Hematopoietic multipotent progenitor cell treated with erythropoietin and hydrocortisone succinate and interleukin-3 and kit ligand, for 4 days (in vitro differentiated cells): ENCODE measurements around the gene SREBF1.
A peak's percentile ranks its signal among the peaks of the same experiment; 100 is the strongest.

ENCODE experiments used
- DNase-seq: peaks from one replicate; pipeline ENCODE4 v3.0.0-alpha.2; 2015

The SREBF1 gene

DNA sequence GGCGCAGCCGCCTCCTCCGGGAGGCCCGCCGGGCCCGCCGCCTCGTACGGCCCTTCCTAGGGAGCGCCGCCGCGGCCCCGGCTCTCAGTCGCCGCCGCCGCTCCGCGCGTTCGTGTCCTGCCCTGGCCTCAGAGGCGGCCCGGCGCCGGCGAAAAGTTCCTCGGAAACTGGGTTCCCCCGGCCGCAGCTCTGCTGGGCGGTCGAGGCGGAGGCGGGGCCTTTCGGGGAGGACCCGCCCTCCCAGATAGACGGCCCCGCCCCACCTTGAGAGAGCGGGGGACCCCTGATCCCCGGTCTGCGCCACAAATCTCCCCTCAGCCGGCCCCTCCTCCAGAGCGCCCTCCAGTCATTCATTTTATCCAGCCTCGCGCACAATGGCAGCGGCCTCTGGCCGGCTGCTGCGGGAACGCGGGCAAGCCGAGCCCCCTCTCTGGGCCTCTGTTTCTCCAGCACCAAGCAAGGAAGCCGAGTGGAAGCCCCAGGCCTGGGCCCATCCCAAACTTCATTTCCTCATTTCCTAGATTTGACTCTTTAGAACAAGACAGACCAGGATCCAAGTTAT lies at the start of gene SREBF1:
Gene SREBF1 (minus strand): TSS at position 169 of the 562 bp plus-strand sequence. CDS start 169 bp downstream, outside the sequence.
- peak; percentile 79 for DNase-seq

DNA sequence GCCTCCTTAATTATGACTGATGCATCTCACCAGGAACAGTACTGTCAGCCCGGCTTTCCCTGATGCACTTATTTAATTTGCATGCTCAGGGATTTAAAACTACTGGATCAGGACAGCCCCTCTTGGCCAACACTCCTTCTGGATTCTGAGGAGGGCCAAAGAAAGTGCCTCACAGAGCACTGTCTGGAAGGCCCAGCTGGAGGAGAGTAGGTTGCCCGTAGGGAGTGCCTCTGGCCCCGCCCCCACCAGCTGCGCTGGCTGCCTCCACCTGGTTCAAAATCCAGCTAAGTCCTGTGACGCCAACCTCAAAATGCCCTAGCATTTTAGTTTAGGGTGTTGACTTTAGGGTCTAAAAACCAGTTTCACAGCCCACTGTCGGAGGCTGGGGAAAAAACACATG lies 49.4 kb upstream of the SREBF1 start:
- no peak for DNase-seq

DNA sequence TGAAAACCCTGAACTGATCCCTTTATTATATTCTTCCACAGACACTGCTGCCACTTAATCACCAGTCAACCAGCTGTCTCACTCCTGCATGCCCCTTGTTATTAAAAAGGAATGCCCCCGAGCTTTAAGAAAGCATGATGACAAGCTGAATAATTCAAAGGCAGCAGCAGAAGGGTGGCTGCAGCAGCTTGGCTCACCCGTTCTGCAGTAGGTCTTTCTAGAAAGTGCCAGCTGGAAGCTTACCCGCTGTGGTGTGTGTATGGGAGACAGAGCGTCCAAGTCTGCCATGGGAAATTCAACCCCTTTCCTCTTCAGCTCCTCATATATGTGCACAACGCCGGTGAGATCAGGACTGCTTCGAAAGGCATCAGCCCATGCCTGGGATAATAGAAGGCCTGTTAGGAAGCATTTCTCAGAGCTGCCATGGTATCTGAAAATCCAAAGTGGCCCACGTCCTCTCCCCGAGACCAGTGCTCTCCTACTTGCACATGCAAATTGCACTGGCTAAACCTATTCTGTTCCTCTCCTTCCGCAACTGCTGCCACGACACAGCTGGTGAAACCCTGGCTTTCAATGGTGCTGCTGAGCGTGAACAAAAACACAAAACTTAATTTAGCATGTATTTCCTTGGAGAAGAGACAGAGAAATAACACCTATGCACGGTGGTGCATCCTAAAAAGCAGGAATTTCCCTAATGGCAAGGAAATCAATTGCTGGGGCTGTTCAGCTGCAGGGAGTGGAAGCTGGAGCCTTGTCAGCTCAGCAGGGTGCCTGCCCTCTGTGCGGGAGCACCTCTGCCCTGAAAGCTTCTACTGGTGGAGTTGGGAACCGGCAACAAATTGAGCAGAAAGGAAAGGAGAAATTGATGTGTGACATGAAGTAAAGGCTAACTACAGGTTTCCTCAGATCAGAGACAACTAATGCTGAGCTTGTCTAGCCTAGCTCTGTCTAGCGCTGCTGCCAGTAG lies 47.9 kb upstream of the SREBF1 start:
- DNase-seq = no peak

DNA sequence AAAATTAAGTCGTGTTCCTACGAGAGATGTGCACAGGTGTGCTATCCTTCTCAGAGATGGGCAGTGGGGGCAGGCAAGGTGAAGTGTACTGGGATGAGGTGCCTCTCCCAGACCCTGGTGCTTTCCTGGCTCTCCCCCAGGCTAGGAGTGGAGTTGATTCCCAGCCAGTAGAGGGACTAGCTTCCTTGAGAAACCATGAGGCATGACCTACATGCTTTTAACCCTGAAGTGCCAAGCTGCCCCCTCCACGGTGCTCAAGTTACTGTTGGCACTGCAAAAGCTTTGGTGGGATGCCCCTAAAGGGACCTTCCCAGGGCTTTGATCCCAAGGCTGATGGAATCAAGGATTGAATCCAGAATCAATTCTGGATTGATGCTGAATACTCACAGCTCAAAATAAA lies 47.0 kb upstream of the SREBF1 start:
- no peak for DNase-seq

DNA sequence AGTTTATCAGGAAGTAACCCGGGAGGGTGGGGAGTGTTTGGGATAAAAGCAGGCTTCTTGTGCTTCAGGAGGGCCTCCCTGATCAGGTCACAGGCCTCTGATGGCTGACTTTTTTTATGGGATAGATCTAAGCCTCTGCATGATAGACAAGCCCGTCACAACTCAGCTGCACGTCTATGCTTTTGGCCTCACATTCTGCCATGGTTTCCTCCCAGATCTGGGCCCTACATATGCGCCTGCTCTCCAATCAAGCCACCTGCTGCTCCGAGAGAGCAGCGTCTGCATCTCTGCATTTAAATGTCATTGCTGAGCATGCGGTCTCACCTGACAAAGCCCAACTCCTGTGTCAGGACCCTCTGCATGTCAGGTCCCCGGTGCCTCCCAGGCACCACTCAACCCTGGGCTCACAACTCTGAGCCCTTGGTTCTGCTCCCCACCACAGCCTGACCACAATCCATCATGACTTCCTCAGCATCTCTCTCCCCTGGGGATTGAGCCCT lies 45.3 kb upstream of the SREBF1 start:
- no peak for DNase-seq

DNA sequence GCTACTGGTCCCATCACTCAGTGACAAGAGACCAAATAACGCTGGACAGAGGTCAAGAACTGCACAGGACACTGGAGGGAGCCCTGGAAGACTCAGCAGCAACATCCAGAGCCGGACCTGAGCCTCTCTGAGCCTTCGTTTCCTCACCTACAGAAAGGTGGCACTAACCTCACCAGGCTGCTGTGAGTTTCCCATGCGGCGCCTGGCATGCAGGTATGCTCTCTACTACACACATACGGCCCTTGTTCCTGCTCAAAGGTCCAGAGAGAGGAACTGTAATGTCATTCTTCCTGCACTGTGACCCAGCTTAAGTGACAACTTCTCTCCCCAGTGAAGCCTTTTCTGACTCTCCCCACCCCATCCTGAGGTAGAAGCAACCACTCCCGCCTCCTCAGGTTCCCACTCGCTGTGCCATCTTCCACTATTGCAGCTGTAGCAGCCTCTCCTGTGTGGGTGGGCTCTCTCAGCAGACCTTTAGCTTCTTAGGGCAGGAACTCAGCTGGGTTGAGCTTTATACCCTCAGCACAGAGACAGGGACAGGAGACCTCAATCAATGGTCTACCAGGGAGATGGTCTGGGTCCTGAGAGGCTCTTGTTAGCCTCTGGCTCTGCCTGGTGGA lies 43.9 kb upstream of the SREBF1 start:
- no peak for DNase-seq

DNA sequence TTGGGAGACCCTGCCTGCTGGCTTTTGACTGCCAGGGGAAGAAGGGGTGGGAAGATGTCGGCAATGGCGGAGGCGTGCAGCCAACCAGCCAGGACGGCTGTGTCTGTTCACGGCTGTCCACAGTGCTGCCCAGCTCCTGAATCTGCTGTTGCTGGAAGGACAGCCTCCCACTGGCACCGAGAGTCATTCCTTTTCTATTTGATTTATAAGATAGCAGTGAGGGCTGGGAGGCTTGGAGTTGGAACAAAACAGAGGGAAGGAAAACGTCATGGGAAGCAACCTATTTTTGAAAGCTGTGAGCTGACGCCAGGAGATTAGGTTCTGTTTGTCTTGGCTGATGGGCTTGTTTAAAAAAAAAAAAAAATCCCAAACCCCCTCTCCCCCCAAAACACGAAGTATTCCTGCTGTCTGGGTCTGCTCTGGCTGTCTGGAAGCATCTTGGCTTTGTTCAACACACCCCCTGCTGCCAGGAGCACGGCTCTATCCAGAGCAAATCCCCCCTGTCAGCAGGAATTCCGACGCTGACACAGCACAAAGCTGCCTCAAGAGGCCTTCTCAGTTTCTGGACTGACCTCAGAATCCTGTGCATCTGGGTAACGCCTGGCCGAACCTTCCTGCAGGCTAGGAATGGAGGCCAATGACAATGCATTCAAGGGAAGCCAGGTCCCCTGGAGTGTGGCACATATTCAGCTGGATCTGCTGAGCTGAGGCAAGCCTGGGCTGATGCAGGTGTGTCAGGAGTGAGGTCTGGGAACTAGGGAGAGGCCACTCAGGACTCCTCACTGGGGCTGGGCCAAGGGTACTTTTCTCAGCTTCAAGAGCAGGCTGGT lies 41.0 kb upstream of the SREBF1 start:
- DNase-seq = no peak

DNA sequence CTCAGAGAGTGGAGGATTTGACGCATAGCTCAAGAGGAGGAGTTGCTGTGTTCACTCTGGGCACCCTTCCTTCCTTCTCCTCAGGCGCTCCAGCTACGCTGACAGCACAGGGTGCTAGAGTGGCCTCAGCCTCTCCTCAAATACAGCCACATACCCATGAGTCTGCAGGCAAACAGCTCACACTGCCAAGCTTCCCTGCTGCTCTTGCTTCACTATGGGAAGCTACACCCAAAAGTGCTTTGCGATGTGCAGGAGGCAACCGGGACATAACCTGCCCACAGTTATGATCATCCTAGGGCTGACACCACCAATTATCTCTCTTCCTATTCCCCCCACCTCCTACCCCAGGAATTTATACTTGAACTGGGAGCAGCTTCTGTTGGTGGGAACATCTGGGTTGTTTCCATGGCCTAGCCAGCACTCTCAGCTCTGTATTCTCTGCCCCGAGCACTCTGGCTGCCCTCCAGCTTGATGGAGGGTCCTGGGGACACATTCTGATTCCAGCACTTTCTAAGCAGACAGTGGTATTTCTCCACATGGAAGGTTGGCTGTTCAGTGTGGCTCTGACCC lies 40.3 kb upstream of the SREBF1 start:
- DNase-seq = no peak

DNA sequence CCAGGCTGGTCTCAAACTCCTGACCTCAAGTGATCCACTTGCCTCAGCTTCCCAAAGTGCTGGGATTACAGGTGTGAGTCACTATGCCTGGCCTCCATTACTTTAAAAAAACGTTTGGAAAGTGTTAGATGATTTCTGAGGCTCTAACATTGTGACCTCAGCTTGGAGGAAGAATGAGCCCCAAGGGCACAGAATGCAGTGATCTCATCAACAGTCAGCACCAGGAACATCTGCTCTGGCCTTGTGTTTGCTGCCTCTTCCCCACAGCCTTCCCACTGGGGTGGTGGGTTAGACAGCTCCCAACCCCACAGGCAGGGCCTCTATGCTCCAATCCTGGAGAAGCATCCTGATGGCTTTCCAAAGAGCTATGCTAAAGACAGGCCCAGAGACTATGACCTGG lies 37.7 kb upstream of the SREBF1 start:
- no peak for DNase-seq

DNA sequence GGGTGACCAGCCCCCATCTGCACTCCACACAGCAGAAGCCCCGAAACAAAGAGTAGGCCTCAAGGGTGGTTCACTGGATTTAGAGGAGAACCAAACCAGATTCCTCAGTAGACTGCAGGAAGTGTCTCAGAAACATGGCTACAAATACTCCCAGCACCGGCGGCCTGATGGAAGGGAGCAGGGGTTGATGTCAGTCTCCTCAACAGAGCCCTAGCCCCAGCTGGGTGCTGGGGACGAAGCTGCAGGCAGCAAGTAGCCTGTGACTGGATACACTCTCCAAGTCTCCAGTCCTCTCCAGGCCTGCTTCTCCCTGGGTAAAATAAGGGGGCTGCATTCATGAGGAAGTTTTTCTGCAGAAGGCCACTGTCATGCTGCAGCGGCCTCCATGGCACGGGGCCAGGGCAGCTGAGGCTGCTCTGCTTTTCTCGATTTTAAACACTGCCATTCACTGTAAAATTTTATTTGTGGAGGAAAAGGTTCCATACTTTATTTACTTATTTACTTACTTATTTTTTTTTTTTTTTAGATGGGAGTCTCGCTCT lies 36.7 kb upstream of the SREBF1 start:
- DNase-seq = no peak

DNA sequence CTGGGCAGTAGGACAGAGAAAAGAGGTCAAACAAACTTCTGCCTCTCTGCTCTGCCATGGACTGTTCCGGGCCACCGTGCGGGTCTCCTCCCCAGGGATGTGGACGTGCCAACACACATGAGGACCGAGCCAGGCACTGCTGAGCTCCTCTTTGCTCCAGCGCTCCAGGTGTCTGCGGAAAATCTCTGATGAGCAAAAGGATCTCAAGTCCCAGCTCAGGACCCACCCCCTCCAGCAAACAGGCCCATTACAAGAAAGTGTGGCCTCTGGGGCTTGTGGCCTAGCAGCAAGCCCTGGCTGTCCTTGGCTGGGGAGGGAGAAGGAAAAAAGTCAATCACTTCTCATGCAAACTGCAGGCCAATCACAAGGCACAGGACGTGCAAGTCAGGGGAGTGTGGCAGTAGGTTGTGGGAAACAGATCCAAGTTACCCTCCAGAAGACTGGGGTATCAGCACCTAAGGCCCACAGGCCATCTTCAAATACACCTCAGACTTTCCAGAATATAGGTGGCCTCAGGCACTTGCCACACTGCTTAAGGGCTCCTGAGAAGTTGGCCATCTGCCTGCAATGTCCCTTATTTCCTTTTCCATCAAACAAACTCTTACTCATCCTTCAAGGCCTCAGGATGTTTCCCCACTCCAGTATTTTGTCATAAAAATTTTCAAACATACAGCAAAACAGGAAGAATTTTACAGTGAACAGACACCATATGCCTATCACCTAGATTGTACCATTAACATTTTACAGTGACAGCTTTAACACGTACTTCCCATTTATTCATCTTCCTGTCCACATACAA lies 36.0 kb upstream of the SREBF1 start:
- DNase-seq = no peak

DNA sequence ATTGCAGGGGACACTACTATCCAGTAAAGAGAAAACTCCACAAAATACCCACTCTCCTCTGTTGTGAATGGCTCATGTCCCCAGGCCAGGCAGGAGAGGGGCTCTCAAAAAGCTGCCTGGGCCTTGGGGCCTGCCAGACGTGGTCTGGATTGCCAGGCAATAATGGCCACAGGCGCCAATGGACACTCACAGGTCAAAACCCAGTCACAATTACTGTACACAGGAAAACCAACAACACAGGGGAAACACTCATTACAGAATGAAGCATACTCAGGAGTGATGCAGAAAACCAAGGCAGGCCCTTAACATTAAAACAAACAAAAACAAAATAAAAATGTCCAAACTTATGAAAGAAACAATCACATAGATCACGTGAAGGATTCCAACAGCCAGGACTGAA lies 35.1 kb upstream of the SREBF1 start:
- no peak for DNase-seq

DNA sequence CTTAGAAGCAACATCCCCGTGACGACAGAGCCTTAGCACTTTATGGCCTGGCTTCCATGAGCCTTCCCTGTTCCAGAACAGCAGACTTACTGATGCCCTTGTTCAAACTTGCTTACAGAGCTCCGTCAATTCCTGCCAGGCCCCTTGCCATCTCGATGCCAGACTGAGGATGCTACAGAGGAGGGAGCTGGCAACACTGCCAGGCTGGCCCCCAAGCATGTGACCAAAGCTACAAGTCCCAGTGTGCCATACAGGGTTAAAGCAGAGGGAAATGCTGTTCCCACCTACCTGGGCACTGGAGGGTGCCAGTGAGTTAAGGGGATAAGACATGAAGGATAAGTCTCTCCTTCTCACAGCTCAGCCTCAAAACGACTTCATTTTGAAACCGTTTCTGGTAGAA lies 33.5 kb upstream of the SREBF1 start:
- DNase-seq = peak; percentile 24

DNA sequence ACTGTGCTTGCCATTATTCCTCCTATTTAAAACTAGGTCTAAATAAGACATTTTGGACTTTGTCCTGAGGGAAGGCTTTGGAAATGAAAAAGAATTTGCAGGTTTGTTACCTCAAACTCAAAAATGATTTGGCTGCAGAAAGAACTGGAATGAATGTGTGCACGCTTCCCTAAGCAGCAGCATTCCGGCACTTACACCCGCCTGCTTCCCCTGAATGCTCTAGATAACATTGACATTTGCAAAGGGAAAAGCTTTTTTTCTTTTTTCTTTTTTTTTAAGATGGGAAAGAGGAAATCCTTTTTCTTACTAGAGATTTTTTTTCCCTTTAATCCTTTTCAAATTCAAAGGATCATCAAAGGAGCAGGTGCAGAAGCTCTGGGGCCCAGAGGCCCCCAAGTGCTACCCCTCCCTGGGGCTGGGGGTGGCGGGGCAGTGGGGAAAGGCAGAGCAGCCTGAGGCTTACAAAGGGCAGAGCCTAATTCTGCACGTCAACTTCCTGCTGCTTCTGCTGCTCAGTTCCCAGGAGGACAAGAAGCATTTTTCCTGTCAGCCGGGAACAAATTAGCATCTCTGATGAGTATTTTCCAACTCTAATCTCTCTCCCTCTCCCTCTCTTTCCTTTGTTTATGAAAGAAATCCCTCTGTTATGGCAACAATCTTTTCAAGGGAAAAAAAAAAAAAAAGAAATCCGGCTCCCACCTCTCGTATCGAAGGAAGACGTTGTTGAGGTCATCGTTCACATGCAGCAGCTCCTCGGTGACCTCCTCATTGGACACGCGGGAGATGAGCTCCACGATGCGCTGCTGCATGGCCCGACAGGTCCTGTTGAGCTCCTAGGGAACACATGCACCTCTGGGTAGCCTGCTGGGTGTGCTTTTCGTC lies 32.1 kb upstream of the SREBF1 start:
- DNase-seq = no peak

DNA sequence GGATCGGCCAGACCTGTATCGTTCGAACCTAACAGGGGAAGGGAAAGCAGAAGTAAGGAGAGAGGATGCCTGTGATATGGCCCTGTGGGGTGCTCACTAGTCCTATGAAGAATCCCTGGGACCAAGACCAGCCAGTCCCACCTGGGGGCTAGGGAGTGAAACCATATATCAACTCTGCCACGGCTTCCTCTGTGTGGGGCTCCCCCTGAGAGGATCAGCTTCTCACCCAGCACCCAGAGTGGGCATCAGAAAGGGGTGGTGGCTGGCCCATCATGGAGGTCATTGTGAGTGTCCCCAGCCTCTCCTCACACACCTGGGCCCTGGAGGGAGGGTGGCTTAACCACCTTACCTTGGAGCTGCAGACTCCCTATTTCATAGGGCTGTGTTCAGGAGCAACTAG lies 30.1 kb upstream of the SREBF1 start:
- no peak for DNase-seq

DNA sequence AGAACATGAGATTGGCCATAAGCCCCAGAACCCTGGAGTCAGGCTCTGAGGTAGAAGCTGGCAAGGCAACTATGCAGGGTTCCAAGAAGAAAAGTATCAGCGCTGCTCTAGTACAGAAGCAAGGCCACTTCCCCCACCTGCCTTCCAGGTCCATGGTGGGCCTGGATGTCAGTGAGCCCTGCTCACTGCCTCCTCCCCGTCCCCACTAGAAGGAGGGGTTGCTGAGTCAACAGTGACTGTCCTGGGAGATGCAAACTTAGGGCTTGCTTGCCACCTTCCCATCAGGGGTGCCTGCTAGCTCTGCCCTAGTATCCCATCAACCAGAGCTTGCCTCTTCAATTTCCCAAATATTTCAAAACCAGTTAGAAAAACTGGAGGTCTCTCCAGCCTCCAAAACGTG lies 29.6 kb upstream of the SREBF1 start:
- DNase-seq = no peak

DNA sequence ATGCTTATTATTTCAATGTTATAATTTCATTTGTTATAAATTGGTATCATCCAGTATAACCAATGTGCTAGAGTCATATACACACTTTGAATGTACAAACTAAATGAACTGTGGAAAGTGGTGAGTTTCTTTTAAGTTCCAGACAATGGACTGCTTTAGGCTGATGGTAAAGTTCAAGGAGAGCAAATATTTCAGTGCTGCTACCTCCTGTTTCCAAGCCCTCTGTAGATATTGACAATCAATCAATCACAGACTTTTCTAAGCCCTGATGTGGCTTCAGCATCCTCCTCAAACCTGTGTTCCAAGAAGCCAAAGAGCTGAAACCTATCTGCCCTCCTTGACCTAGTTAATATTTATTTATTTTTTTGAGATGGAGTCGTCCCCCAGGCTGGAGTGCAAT lies 28.2 kb upstream of the SREBF1 start:
- no peak for DNase-seq

DNA sequence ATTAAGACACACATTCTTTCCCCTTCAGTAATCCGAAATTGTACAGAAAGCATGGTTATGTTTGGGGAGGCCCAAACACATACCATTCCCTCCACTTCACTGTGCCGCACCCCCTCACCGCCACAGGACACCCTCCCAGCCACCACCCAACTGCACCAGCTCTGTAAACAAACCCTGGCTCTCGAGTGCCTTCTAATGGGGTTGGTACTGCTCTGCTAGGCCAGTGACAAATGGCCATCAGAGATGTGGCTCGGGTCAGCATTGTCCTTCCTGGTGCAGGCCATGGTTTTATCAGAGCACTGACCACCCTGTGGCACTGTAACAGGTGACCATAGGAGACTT lies 24.0 kb upstream of the SREBF1 start:
- no peak for DNase-seq

DNA sequence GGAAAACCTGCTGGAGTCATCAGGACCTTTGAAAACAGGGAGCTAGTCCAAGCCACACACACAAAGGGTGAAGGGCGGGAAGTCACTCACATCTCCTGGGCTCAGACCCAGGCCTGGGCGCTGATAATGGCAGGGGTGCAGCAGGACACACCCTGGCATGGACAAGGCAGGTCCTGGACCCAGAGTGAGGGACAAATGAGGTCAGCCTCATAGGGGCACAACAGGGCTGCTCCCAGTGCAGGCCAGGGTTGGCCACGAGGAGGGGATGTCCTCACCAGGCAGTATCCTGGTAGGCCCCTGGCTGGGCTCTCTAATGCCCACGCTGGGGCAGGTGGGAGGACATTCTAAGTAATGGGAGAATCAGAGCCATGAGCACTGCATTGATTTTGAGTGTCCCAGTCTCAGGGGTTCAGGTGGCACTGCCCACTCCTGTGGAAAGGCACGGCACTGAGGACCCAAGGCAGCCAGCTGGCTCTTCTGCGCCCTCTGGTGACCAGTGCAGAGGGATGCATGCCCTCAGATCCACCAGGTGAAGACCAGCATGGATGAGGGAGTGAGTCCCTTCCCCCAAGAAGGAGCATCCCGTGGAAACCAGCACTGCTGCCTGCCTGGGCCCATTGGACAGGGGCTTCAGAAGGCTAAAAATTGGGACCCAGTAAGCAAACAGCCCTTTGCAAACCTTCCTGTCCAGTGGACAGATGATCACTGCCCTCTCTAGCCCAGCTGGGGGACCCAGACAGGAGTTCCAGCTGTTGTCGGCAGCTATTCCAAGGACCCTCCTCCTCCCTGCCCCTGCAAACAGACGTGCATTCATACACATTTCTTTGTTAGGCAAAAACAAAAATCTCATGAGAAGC lies 23.4 kb upstream of the SREBF1 start:
- DNase-seq = peak; percentile 78
